Measurements from ENCODE around the gene TMEM187. TPM values are rescaled to one million over a fixed set of nuclear protein-coding genes. Genes with fewer than 3 reads are reported as not detected.

The TMEM187 gene
- total RNA-seq, 2 experiments from 2014 or later: 6.2 to 6.7 TPM

GRCh38 chrX:154030715-154031305 lies 58.3 kb downstream of the TMEM187 start:
- peaks cover 4% of the 10 kb centered on the region for H3K4me1 Mint-ChIP-seq (ENCODE audit: low read depth)
- no peak for DNase-seq
- CTCF ChIA-PET: no interaction called here
- H3K27me3 Mint-ChIP-seq (ENCODE audit: low read depth): no peaks in the 10 kb centered on the region
- no peaks in the 10 kb centered on the region for H3K9me3 Mint-ChIP-seq
- intact Hi-C loops (cut with micrococcal nuclease): no loop called here
- no peak overlapping the region for H3K27ac Mint-ChIP-seq
- H3K4me3 Mint-ChIP-seq: no peak overlapping the region
- H3K36me3 Mint-ChIP-seq (ENCODE audit: low read depth): peaks cover 3% of the 10 kb centered on the region

DNA sequence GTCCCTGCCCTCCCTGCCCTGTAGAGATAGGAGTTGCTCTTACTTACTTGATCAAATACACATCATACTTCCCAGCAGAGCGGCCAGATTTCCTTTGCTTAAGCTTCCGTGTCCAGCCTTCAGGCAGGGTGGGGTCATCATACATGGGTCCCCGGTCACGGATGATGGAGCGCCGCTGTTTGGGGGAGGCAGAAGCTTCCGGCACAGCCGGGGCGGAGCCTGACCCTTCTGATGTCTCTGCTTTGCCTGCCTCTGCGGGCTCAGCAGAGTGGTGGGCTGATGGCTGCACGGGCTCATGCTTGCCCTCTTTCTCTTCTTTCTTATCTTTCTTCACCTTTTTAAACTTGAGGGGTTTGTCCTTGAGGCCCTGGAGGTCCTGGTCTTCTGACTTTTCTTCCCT lies 59.6 kb downstream of the TMEM187 start:
- intact Hi-C loops (cut with micrococcal nuclease): no loop called here
- Mint-ChIP-seq H3K4me3 (no peak overlapping the region), H3K27ac (no peak overlapping the region), H3K4me1 (ENCODE audit: low read depth) (peaks cover 11% of the 10 kb centered on the region), H3K9me3 (no peaks in the 10 kb centered on the region), H3K27me3 (ENCODE audit: low read depth) (no peaks in the 10 kb centered on the region), H3K36me3 (ENCODE audit: low read depth) (peaks cover 8% of the 10 kb centered on the region)
- DNase-seq: no peak
- CTCF ChIA-PET: no interaction called here

- Mint-ChIP-seq H3K4me1 (ENCODE audit: low read depth) (peaks cover 11% of the 10 kb centered on the region), H3K36me3 (ENCODE audit: low read depth) (peaks cover 5% of the 10 kb centered on the region), H3K27me3 (ENCODE audit: low read depth) (no peaks in the 10 kb centered on the region), H3K4me3 (no peak overlapping the region), H3K9me3 (no peaks in the 10 kb centered on the region), H3K27ac (no peak overlapping the region)
- intact Hi-C loops (cut with micrococcal nuclease): no loop called here
- DNase-seq: no peak
- CTCF ChIA-PET: no interaction called here
Observed at GRCh38 chrX:154032653-154033052, 60.1 kb downstream of the TMEM187 start.

Small RNA genes within 50 kb of the gene (microRNA-seq; reads per million reads assigned to microRNA genes)
- not detected for gene MIR3202-1 (ENCODE audit: borderline microRNAs expressed, borderline replicate concordance)
- not detected for gene MIR3202-2 (ENCODE audit: borderline microRNAs expressed, borderline replicate concordance)
- gene MIR718 (ENCODE audit: borderline microRNAs expressed, borderline replicate concordance): not detected

Other genes with a start within 250 kb of the TMEM187 start
- 10 to 100 TPM; 69.5 to 71.2 TPM for gene BCAP31, start 248.4 kb upstream of the TMEM187 start, total RNA-seq
- 1 to 10 TPM; 2.5 to 3.4 TPM for gene ABCD1, start 247.9 kb upstream of the TMEM187 start, total RNA-seq
- under 1 TPM; 0.05 to 0.44 TPM for gene PLXNB3, start 208.5 kb upstream of the TMEM187 start, total RNA-seq
- gene SRPK3, start 191.7 kb upstream of the TMEM187 start, total RNA-seq: not detected
- 10 to 100 TPM; 46.3 to 49.9 TPM for gene IDH3G, start 178.4 kb upstream of the TMEM187 start, total RNA-seq
- 100 to 1,000 TPM; 148 to 152 TPM for gene SSR4, start 178.1 kb upstream of the TMEM187 start, total RNA-seq
- 1 to 10 TPM in 1 of 2 experiments, under 1 TPM in 1; 0.83 to 1.0 TPM for gene PDZD4, start 142.2 kb upstream of the TMEM187 start, total RNA-seq
- under 1 TPM; 0.40 to 0.57 TPM for gene L1CAM, start 86.6 kb upstream of the TMEM187 start, total RNA-seq
- gene AVPR2, start 68.1 kb upstream of the TMEM187 start, total RNA-seq: not detected
- 100 to 1,000 TPM; 154 to 161 TPM for gene ARHGAP4, start 46.5 kb upstream of the TMEM187 start, total RNA-seq
- gene NAA10, start 37.7 kb upstream of the TMEM187 start, total RNA-seq: 100 to 1,000 TPM; 120 to 121 TPM
- 10 to 100 TPM; 11.3 to 13.1 TPM for gene RENBP, start 28.1 kb upstream of the TMEM187 start, total RNA-seq
- gene HCFC1, start 936 bp upstream of the TMEM187 start, total RNA-seq: 10 to 100 TPM; 85.0 to 86.1 TPM
- gene IRAK1, start 47.1 kb downstream of the TMEM187 start, total RNA-seq: 10 to 100 TPM; 77.2 to 82.6 TPM
- 10 to 100 TPM; 47.1 to 50.2 TPM for gene MECP2, start 125.0 kb downstream of the TMEM187 start, total RNA-seq
- gene OPN1LW, start 171.5 kb downstream of the TMEM187 start, total RNA-seq: not detected
- not detected for gene OPN1MW, start 209.8 kb downstream of the TMEM187 start, total RNA-seq
- not detected for gene OPN1MW2, start 247.0 kb downstream of the TMEM187 start, total RNA-seq